GM19351 (cell line): ENCODE results near the gene UBQLN4.

ENCODE experiments used
- ATAC-seq: cut with Tn5 transposase; IDR thresholded peaks from one replicate; pipeline ENCODE4 v1.9.1; 2021; ENCODE audit warnings: mild to moderate bottlenecking, moderate library complexity; ENCODE audit not compliant: unreplicated experiment

Gene UBQLN4

GRCh38 chr1:156020293-156021092 is 33.1 kb downstream of the UBQLN4 start, which contains the start of gene SSR2:
Gene SSR2, minus strand, starts transcription at chr1:156020951. Its CDS starts 784 bp downstream, at chr1:156020167.
- peak; percentile 99 for ATAC-seq

DNA sequence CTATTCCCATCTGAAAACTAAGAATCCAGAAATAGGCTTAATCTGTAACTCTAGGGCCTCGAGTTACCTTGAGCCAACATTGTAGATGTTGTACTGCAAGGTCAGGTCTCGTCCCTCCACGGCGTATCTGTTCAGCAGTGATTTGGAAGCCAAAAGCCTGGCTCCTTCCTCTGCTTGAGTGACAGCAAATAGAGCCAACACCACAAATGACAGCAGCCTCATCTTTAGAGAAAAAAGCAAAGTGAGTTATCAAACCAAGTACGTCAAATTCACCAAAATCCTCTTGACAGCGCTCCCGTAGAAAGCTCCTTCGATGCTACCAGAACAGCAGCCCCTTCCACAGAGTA is 33.7 kb downstream of the UBQLN4 start:
- ATAC-seq, result no peak

DNA sequence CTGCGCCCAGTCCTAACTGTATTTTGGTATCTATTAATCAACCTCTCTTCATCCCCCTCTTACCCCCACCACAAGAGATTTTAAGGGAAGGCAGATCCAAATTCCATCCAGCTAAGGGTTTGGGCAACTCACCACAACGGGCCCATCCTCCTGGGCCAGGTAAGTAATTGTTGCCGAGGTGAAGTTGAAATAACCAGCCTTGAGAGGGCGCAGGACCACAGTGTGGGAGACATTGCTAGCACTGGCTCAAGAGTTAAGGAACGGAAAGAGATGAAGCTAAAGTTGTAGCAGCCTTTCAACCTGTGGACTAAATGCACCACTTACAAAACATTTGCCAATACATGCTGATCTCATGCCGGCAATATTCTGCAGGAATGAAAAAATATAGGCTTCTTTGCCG is 38.8 kb downstream of the UBQLN4 start:
- ATAC-seq, result no peak

DNA sequence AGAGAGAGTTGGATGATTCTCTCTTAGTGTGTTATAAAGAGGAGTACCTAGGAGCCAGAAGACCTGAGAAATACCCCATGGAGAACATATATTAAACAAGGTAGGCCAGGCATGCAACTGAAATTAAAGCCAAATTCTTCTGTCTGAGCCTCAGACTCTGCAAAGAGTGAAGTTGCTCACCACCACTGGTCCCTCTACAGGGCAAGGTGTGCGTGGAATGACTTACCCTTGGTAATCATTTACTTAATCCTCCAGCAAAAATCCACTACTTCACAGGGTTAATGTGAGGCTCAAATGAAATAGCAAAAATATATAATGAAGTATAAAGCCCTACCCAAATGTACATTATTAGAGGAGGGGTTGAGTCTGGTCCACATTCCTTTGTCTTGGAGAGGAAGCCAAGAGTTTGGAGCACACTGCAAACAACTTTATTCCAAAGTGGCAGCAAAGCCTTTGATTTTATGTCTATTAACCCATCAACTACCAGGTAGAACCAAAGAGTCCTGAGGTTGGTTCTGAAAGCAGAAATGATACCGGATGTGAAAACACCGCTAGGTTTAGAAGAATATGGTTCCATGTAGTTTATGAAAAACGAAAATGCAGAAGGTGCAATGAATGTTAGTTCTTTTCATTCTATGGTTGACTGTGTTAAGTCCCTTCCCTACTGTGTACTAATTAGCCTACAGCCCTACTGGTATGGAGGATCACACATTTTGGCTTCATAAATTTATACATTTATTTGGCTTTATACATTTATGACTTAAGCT is 41.4 kb downstream of the UBQLN4 start:
- ATAC-seq, result peak; percentile 84

DNA sequence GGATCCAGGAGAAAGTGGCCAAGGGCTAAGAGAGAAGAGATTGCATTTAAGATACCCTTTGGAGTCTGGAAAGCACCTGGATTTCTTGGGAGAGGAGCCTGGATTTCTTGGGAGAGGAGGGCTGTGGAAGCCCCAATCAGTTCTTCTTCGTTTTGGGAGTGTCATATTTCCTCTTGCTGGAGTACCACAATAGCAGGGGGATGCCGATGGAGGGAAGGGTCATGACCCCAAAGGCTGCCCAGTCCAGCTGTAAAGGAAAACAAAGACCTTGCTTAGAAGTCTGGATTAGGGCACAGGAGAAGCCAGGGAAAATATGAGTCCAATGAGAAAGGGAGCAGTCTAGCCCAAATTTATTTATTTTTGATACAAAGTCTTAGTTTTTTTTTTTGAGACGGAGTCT is 44.2 kb downstream of the UBQLN4 start:
- no peak for ATAC-seq

DNA sequence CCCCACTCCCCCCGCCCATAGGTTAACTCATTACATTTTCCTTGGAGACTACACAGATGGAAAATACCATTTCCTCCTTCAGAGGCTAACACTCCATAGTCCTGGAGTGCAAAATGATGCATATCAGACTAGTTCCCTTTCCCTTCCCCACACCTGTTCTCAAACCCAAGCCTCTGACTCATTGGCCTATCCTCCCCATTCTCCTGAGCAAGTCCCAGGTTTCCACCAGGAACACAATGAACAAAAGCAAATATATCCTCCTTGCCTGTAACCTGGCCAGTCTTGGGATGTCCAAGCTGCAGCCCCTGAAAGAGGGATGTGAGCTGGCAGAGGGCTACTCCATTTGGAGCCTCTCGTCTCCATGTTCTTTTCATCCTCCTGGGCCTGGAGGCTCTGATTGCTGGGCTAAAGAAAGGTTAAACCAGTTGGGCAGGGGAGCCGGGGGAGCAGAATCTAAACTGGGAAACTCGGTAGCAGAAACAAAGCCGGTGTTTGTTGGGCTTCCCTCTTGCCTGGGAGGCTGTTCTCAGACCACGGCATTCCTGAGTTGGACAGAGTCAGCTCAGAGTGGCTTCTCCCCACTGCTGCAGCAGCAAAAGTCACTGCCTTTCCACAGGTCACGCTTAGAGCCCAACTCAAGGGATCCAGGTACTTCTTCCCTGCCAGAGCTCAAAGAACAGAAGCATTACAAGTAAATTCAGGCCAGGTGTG is 46.8 kb downstream of the UBQLN4 start:
- ATAC-seq, result no peak

DNA sequence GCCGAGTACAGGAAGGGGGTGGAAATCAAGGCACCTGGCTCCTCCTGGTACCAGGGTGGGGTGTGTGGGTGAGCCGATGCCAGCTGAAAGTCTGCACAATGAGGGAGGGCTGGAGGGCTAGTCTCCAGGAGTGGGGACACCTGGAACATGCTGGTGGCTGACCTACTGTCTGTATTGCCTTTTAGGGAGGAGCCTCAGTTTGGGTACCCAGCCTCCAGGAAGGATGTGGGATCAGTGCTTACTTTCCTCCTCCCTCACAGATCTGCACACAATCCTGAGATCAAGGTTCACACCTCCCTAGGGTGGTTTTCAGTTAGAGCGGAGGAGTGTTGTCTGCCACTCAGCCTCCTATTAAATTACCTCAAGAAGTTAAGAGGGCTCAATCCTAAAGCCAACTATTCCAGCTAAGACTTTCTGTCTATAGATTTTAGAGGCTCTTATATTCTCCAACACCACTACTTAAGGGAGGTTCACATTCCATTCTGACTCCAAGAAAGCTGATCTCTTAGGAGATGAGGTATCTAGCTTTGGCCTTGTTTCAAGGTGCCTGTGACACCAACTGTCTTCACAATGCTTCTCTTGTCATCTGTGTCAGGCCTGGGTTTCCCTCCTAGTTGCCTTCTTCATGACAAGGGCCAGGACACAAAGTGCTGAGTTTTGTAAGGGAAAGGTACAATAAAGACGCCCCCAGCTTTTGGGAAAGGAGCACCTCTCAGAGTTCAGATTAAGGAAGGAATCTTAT is 48.6 kb downstream of the UBQLN4 start:
- ATAC-seq, result no peak

DNA sequence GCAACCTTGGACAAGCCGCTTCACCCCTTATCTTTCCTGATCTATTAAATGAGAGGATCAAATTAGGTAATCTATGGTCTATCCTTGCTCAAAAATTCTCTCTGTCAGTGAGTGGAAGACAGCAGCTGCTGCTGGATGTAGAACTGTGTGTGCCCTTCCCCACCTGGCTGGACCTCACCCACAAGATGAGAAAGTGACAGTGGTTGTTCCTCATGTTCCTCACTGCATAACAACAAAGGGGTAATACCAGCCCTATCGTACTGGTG is 49.7 kb downstream of the UBQLN4 start:
- ATAC-seq, result no peak

DNA sequence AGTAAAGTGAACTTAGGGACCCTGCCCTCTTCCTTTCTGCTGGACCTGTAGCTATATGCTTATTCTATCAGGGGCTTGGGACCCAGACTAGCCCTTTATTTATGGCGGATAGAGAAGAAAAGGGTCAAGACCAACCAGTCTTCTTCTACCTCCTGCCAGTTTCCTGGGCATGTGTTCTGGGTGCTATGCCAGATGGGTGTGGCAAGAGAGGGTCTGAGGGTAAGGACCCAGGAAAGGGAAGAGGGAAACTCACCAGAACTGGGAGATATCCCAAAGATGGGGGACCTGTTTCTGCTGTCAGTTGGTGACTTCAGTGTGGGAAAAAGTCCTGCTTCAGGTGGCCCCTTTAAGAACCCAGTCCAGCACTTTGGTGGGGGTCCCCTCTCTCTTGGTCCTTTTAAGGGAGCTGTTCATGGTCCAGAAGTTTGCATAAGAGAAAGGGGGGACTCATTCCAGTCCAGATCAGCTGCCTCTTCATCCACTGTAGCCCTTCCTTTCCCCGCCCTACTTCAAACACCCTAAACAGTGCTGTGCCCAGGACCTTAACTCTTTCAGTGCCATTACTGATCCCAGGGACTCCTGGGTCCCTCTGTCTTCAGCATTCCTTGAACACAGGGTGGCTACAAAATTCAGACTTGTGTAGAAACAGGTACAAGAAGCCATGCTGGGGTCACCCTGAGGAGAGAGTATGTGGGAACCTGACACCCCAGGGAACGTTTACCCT is 51.2 kb downstream of the UBQLN4 start:
- ATAC-seq, result no peak

DNA sequence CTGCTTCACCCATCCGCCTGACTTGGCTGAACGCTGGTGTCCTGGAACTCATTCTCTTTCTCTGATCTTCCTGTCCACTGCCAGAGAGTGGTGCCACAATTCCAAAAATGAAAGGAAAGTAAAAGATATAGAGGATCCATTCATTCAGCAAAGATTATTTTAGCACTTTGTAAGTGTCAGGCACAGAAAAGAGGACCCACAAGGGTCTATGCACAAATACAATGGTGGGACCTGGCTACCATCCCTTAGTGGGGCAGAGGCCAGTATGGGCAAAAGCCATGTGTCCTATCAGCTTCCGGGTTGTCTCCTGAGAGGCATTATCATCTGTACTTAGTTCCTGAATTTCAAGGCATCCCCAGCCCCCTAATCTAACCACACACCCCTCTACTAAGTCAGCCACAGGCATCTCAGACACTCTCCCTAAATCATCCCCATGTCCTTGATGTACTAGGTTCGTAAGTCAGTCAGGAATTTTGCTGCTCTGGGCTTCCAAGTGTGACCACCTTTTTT is 51.9 kb downstream of the UBQLN4 start:
- ATAC-seq, result no peak

GRCh38 chr1:156001021-156001661 is 52.5 kb downstream of the UBQLN4 start:
- no peak for ATAC-seq

- no peak for ATAC-seq
Observed at GRCh38 chr1:155999964-156000363, 53.6 kb downstream of the UBQLN4 start.

- no peak for ATAC-seq
Observed at GRCh38 chr1:155996166-155996565, 57.4 kb downstream of the UBQLN4 start.

- ATAC-seq, result no peak
Observed at GRCh38 chr1:155993595-155993994, 60.0 kb downstream of the UBQLN4 start.

DNA sequence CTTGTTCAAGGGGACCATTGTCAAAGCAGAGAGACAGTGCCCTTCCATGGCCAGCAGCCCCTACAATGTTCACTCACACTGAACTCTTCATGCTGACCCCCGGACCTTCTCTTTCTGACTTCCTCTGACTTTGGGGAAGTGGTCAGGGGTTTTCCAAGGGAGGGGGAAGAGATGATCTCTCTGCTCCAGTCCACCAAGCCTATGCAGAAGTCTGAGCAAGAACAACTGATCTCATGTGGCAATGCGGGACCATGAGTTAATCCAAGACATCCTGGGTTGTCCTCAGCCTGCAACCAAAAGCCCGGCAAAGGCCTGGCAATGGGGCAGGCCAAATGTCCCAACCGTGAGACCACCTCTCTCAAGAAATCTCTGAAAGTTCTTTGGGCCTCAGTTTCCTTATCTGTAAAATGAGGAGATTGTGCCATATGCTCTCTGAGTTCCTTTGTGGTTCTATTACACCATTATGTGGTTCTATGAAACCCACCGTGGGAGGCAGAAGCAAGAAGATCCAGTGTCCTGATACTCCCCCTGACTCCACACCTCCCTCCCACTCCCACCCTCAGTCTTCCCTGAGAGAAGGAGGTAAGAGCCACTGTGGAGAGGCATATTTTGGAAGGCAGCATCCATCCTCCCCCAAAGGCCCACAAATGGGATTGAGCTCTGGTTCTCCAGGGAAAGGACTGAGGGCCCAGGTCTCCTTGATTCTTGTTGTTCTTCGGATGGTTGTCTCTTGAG is 63.4 kb downstream of the UBQLN4 start:
- no peak for ATAC-seq

DNA sequence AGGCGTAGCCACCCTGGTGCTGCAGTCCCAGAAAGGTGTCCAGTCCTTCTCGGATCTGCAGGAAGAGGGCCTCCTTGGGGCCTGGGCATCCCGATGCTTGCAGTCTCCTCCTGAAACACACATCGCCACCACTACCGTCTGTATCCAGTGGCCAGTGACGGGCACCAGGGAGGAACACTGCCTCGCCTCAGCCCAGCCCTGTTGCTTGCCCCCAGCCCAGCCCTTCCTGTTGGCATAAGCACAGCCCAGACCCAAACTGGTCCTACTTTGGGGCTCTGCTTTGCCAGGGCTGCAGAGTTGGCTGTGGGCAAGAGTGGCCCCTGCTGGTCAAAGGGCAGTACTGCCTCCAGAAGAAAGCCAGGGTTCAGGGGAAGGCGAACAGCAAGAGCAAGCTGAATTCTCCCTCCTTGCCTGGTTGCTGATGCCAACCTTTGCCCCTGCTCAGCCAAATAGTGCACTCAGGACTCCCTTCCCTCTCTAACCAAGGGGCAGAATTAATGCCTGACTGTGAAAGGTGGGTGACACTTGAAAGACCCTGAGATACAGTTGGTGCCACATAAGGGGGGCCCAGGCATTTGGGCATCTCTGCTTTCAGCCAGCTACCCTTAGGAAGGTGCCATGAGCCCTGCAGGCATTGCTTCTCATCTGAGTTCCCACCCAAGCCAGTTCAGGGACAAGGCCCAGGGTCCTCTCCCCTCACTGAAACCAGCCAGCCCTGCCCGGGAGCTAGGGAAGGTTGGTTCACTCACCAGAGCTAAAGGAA is 64.2 kb downstream of the UBQLN4 start:
- ATAC-seq, result peak; percentile 45
